Activated T-helper 1 cell treated with anti-CD3 and anti-CD28 coated beads, Interleukin-2, amount 50 U/mL, for 16 hours (primary cell): ENCODE measurements around the gene HOXB7.

Experiments used
- DNase-seq, 2 donors: peaks; one replicate each; pipeline ENCODE4 v3.0.0-alpha.2; 2020; ENCODE audit warnings: low read depth in 1 of 2, low spot score in 1 of 2

HOXB7 gene

DNA sequence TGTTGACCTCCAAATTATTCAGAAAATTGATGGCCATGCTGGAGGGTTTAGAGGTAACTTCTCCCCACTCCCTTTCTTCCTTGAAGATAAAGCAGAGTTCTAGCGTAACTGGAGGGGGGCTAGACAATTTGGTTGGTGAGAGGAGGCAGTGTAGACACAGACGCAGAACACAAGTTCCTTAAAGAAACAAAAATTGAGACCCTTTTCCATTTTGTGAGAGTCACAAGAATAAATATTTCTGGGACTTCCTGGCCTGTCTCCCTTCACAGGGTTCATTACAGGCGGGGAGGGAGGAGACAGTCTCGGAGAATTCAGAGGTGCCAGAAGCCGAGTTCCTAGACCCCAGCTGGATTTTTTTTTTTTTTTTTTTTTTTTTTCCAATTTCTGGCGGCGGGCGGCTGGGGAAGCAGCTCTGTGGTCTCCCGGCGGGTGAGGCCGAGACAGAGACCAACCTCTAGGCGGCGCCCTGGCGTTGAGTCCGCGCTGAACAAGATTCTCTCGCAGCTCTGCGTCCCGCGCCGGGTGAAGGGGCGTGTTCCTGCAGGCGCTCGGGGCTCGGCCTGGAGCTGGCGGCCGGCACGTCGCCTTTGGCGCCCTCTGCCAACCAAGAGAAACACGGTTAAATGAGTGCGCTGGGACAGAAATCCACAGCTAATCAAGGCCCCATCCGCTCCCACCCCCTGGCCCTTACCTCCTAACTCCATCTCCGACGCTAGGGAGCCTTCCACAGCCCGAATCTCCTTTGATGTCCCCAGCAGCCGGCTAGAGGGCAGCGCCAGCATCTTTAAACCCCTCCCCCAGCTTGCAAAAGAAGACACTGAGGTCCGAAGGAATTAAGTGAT lies 25.6 kb upstream of the HOXB7 start:
- peak in 1 of 2 donors; percentile 51 for DNase-seq

DNA sequence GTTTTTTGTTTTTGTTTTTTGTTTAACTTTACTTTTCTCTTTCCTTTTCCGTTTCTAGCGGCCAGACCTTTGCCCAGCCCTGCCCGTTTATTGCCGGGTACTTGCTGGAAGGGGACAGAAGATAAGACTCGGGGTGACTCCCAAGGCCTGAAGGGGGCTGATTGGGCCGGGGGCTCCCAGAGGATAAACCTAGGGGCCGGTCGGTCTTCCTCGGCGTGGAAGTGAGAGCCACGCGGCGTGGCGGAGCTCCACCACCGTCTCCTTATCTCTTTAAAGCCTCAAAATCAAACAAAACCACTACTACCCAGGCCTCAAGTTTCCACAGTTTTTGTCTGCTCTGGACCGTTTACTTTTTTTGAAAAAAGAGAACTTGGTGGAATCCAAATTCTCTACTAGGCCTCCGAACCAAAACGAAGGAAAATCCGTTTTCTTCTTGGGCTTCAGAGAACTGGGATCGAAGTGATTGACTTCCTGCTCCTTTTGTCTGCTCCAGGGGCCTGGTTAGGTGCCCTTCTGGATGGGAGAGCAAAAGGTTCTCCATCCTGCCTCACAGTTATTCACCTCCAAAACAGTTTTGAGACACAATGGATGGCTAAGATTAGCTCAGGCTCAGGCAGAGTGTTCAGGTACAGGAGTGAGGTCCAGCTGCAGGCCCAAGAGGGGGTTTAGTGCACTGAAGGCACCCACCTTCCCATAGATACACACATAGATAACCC lies 23.8 kb upstream of the HOXB7 start:
- DNase-seq: no peak

DNA sequence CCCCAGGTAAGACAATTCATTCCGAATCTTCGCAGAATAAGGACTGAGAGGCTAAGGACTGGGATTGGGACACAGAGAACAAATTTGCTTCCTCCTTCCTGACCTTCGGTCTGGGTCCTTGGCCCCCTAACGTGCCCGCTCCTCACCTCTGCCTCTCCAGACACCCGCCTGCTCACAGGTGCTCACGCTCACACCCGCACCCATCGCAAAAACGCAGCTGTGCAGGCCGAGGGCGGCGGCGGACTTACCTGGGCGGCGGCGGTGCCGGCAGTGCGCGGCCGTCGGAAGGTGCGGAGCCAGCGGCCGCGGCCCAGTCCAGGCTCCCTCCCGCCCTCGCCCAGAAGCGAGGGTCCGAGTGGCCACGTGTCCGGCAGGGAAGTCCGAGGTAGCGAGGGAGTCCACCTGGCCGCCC lies 22.5 kb upstream of the HOXB7 start:
- no peak for DNase-seq

DNA sequence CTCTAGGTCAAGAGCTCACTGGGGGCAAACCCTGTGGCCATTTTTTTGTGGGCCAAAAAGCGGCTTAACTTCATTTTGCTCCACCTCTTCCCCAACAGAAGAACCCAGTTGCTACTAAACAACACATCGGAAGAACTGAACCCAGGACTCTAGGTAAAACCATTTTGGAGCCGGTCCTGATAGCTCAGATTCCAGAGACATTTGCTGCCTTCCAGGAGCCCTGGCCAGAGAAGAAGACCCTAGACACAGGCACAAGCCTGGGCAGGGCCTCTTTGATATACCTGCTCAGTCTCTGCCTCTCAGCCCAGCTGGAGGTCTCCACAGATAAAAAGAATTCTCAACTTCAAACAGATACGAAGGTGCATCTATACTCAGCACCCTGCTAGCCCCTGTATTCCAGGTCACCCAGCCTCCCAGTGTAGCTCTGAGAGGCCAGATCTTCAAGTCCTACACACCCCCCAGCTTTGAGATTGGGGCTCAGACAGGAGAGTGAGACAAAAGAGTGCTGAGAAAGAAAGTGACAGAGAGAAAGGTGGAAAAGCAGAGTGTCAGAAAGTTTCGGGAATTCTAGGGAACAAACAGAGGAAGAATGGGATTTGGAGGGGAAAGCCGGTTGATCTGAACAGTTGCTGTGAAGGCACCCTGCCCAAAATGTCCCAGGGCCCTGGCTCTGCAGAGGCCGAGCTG lies 21.9 kb upstream of the HOXB7 start:
- DNase-seq: no peak

DNA sequence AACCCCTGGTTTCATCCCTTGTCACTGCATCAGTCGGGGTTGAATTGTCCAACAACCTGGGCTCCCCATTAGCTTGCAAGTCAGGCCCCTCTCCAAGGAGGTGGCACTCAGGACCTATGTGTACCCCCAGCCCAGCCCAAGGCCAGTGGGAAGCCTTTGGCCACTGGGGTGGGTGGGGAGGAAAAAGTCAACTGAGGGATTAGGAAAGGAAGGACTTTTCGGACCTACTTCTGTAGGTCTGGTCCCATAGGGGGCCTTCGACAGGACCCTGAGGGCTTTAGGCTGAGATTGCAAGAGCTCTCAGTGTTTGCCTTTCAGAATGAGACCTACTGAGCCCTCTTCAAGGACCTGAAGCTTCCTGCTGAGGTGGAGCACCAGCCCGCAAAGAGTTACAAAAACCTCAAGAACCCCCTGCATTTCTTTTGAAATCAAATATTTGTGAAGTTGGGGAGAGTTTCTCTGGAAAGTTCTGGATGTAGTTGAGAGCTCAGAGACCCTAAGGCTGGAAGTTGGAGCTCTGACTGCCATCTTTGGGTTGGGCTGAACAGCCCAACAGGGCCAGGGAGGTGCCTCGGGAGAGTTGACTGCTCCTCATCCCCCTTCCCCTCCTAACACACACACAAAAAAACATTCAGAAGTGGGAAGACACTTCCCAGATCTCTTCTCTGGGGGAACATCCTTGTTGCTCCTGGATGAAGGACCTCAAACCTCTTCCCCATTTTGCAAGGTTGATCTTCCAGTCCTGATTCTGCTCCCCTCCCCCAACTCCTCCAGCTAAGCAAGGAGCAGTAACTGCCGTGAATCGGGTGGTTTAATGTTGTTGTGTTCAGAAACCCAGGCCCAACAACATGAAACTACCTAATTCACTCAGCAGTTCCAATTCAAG lies 21.1 kb upstream of the HOXB7 start:
- no peak for DNase-seq

DNA sequence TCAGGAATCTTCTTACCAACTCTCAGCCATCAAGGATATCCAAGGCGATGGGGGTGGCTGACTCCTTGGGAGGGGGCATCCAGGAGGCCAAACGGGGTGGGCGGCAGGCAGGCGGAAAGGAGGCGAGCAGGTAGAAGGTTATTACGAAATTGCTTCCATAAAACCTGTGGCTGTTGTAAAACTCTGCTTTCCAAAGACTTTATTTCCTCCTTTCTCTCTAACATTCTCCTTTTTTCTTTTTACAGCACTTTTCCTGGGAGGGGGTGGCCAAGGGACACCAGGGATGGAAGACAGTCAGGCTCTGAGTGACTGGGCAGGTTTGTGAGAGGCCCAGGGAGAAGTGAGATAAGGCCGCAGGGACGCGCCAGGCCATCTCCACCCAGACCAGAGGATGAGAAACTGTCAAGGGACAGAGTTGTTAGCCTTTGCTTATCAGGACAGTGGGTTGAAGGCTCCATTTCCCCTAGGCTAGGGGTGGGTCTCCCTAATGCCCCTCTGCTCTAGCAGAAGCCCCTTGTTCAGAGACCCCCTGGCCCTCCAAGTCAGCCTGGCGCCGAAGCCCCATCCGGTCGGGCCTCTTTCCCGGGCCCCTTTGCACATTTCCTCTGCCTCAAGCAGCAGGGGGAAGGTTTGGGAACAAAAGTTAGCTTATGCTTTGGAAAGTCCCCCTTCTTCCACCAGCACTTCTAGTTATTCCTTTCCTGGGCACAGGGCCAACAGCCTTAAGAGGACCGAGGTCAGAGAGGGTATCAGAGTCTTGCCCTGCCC lies 20.3 kb upstream of the HOXB7 start:
- no peak for DNase-seq

DNA sequence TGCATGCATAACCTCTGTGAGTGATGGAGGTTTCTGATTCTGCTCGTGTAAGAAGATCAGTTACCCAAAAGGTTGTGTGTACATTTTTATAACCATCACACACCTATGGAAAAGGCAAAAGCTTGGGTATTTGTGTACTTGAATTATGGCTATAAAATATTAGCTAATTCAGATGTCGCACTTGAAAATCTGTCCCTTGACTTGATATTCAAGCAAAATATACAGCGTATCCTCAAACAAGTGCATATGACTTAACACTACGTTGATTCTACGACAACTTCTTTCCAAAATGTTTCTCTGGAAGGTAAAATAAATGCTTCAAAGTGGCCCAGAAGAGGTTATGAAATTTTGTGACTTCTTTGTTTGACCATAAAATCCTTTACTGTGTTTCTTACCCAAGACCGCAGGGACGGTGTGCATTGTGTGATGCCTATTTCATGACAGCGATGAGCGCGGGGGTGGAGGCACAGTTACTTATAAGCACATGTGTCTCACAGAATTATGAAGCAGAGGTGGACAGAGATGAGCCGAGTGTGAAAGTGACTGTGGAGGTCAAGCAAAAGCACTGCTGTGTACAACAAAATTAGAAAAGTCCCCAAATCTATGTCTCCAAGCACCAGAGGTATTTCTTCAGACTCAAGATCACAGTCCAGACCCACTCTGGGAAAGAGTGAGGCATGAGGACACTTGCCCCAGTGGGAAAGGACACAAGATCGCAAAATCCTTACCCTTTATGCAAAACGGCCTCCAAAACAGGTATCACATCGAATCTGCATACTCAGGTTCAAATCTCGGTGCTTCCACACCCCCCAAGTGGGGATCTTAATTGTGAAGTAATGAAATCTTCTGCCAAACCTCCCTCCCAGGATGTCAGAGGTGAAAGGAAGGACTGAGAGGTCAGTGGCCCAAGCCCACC lies 19.4 kb upstream of the HOXB7 start:
- DNase-seq: no peak

DNA sequence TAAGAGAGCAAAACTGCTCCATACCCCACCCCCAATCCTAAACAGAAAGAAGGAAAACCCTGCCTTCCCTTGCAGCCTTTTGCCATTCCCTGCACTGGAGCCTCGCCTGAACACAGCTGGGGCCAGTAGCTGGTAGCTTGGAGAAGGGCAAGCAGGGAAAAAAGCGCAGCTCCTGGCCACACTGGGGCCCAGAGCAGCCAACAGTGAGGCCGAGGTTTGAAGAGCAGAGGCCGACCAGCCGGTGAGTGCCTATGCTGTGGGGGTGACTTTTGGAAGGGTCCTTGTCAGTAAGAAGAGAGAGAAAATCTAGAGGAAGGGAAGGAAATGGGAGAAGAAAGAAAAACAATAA lies 18.6 kb upstream of the HOXB7 start:
- DNase-seq: no peak

DNA sequence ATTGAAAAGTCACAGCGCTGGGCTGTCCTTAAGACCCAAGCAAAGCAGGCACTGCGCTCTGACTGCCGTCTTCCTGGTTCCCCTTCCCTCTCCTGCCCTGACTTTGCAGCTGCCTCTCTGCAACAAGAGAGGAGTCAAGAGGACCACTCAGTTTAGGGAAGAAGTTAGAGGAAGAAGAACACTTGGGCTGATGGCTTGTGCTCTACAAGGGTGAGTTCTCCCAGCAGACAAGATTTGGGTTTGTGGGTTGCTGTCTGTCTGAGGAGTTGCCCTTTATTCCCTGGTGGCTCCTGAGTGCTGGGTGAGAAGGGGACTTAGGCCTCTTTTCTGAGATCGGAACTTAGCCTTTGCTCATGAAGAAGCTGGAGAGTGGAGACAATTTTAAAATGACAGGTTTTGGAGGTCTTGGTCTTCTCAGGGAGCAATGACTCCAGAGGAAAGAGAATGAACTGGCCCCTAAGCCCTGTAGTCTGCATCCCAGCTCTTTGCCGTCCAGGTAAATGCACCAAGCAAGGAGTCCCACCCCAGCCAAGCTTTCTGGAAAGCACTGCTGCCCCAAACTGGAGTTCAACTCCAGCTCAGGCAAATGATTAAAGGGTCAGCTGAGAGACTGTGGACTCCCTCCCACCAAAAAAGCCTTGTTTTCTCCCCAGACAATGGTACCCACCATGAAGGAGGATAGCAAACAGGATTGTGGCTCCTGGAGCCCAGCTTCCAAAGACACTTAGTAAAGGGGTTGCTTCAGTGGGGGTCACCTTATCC lies 18.0 kb upstream of the HOXB7 start:
- DNase-seq: no peak

DNA sequence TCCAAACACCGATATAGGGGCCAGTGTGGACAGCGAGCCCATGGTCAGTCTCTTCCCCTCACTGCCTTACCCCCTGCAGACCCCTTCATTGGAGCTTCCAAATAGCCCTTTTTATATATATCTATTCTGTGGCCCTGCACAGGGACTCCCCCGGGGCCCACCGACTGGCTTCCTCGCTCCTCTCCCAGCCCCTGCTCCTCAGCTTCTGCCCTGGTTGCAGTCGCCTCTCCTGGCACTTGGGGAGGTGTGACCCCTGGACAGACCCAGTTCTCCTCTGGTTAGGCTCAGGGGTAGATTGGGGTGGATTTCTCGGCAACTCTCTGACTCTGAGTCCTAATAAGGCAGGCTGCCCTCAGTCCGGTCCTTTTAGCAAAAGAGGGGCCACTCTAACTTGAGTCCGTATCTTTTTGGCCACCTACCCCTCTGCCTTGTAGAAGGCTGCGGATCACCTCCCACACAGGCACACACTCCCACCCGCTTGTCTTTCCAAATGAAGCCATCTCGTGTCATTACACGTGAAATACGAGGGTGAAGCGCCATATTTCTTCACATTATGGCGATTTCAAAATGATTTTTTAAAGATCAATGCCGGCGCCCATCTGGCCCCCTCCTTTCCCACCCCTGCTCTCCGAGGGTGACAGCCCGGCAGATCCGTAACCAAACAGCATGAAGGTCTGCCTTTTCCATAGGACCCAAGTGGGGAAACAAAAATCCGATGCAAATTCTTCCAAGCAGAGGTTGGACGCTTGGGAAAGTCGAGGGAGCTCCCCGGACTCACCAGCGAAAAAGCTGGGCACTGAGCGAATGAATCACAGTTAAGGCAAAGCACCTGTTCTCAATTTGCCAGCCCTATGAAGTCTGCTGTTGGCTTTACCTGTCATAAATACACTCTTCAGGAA lies 17.1 kb upstream of the HOXB7 start:
- no peak for DNase-seq

DNA sequence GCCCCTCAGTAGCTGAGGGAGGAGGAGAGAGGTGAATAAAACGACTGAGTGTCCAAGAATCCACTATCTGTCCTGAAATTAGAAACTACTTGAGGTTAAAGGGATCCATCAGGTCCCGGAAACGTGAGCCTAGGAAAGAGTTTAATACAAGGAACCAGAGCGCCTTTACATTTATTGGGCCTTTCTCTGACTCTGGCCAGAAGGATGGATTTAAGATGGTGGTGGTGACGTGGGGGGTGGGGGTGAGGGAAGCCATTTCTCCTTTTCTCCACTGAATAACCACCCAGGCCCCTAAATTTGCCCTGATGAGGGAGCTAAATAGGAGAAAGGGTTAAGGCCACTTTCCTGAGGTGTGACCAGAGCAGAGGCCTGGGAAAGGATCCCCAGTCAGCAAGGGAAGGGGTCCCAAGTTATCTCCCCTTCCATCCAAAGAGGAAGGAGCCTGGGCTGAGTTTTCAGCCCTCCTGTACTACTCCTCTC lies 16.3 kb upstream of the HOXB7 start:
- DNase-seq: no peak

DNA sequence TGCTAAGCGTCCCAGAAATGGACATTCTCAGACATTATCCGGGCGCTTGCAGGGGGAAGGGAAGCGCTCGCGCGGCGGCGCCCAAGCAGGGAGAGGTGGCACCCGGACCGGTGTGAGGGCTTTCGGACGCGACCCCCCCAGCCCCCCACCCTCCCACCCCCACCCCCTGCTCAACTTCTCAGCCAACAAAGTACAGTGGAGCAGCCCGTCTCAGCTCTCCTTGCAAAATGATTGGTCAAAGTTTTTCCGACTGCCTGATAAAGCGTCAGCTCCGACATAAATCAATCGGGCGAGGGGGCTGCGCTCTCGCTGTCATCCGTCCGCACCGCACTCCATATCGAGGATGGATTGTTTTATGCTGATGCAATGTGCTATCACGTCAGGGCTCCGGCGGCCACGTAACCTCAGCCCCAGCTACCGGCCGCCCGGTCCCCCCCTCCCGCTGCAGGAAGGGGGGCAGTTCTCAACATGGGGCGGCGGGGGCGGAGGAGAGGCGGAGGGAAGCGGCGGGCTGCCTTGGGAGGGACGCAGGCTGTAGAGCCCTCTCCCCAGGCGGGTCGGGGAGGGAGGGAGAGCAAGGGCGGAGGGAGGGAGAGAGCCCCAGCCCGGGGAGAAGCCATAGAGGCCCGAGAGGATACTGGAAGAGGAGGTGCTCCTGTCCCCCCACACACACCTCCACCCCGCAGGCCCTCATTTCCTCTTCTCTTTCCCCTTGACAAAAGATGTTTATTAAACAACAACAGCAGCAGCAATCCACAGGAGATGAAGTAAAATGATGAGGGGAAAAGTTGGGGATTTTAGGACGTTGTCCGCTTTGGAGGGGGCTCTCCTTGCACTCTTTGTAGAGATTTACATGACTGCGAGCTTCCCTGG lies 15.7 kb upstream of the HOXB7 start, which contains the start of gene HOXB9:
Gene HOXB9 (minus strand): TSS at position 114 of the 873 bp plus-strand sequence. CDS start 89 bp downstream, at position 25.
- no peak for DNase-seq

DNA sequence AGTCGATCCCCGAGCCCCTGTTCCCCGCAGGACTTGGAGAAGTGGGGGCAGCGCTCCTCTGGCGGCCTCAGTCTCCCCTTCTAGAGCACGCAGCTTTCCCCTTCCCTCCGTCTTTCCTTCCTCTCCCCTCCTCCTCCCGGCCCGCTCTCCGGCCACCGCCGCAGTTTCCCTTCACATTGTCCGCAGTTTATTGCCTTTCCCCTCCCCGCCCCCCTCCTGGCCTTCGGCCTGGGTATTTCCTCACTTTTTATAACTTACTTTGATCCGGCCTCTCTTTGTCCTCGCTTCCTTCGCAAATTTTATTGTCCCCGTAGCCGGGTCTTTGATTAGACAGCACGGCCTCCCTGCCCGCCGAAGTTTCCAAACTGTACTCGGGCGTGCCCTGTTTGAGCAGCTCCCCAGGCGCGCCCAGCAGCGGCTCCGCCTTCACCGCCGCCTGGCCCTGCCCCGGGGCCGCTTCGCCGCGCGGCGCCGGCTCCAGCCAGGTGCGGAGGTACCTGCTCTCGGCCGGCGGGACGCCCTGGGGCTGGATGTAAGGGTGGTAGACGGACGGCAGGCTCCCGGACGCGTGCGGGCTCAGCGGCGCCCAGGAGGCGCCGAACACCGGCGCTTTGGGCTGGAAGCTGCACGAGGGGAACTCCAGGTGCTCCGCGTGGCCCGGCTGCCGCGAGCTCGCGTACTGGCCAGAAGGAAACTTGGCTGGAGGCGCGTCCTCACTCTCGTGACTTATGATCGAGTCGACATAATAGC lies 14.9 kb upstream of the HOXB7 start:
- DNase-seq: no peak

DNA sequence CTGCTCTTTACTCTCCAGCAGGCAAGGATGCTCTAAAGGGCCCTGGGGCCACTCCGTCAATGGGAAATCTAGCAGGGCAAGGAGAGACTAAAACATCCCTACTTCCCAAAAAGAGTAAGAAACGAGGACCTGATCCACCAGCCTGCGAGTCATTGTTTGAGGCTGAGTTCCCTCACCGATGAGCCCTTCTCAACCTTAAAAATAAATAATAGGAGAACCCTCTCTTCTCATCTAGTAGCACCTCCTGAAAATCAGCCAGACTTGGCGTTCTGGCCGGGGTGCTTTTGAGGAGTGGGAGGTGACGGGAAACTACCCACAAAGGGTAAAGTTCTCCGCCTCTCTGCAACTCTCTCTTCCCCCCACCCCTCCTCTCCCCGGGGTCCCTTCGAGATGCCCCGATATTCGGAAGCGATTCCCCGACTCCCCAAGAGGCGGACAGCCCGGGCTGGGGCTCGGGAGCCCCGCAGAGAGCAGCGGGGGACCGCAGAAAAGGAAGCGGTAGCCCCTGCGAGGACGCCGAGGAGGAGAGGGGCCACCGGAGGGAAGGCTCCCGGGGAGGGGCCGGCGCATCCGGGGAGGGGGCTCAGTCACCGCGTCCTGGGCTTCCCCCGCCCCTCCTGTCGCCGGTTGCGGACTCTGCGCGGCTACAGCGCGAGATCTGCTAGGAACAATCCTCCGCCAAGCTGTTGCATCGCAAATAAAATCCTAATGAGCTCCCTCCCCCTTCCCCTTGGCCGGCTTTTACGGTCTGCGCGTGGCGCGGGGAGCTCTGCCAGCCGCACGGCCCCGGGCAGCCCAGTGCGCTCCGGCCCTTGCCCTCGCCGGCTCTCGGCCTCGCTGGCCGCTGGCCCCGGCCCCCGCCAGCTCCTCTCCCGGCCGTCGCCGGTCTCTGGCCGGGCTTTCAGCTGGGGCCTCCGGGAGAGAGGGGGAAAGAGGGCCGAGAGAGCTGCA lies 14.0 kb upstream of the HOXB7 start:
- DNase-seq: no peak
